SK-N-MC (cell line): ENCODE results near the gene CETP.

Experiments
- EZH2 ChIP-seq: fragments of 200-600 bp; sonication (generic); IDR thresholded peaks from one replicate; pipeline ENCODE4 v1.6.1; 2017; ENCODE audit warnings: antibody characterized with exemption
- FOXP2 ChIP-seq: optimal IDR thresholded peaks from 2 replicates; pipeline ENCODE3; 2011; ENCODE audit warnings: mild to moderate bottlenecking, moderate library complexity; ENCODE audit not compliant: insufficient read depth; ENCODE audit errors: extremely low read length, control extremely low read depth
- POLR2AphosphoS5 ChIP-seq: IDR thresholded peaks from 2 replicates; pipeline ENCODE4 v1.6.1; 2012; ENCODE audit warnings: mild to moderate bottlenecking, low read depth, low read length, borderline replicate concordance

DNA sequence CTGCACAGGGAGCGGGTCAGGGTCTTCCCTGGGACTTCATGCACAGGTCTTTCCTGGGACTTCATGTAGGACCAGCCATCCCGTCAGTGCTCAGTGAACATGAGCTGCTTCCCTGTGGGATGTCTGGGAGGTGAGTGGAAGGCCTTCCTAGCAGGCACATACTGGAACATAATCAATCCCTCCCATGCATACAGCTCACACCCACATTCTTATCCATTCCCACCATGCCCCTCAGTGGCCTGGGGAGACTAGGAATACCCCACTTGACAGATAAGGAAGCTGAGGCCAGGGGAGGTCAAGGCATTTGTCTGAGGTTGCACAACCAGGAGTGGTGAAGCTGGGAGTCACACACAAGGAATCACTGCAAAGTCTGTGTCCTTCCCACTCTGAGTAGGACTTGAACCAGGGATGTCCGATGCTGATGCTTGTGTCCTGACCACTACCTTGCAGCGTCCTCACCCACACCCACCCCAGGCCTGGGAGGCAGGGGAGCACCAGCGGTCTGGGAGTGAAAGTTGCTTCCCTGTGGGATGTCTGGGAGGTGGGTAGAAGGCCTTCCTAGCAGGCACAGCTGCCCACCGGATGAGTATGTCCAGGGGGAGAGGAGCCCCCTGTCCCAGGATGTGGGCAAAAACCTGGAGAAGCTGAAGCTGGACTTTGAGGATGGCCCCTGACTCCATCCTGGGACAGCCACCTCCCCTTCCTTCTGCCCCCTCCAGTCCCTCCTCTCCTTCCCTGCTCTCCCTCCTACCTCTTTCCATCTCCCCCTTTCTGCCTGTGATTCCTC is 26.6 kb downstream of the CETP start:
- no peak for TF ChIP-seq EZH2
- no peak for TF ChIP-seq POLR2AphosphoS5
- no peak for TF ChIP-seq FOXP2
